Endothelial cell of umbilical vein (primary cell): ENCODE data around the gene GET4. TPM values are rescaled to one million over a fixed set of nuclear protein-coding genes. Genes with fewer than 3 reads are reported as not detected.

ENCODE experiments used
- BruUV-seq: library from RNA; stranded (reverse); fragments of 400-500 nt; replicated peaks from 2 replicates; lab custom pipeline; 2021; lab: Mats Ljungman, UMichigan
- CTCF ChIA-PET: fragments of 300-600, 350-600 bp; sonication (Branson Sonifier 250); formaldehyde crosslinking; loops from one replicate; lab custom pipeline; 2021; ENCODE audit warnings: antibody characterized with exemption, inconsistent platforms; lab: Charles Lee
- POLR2A ChIA-PET: fragments of 300-600, 350-600 bp; sonication (Branson Sonifier 250); formaldehyde crosslinking; loops from one replicate; lab custom pipeline; 2021; ENCODE audit warnings: antibody characterized with exemption, inconsistent platforms; lab: Charles Lee
- DNase-seq: peaks from one replicate; pipeline ENCODE4 v3.0.0-alpha.2; 2011; ENCODE audit warnings: low read depth, low spot score
- FAIRE-seq: peaks from 2 replicates; lab custom pipeline; 2011; peaks lifted over from hg19 to GRCh38; lab: Jason Lieb, UNC
- H2AFZ ChIP-seq: 2 replicates; pipeline ENCODE4 v1.6.0; 2012; ENCODE audit warnings: low read depth, low read length, control low read depth, inconsistent platforms
- H3K27ac ChIP-seq: 2 replicates; pipeline ENCODE4 v1.5.1; 2011; ENCODE audit warnings: low read depth, mild to moderate bottlenecking, control low read depth, low read length, moderate library complexity; ENCODE audit not compliant: insufficient read depth
- H3K27me3 ChIP-seq, 2 experiments: 2 replicates each; pipeline versions ENCODE4 v1.6.0 to v1.6.1; 2011; ENCODE audit warnings: low read length in 2 of 2, mixed read lengths in 1 of 2; ENCODE audit not compliant: control insufficient read depth in 2 of 2, insufficient read depth in 2 of 2
- H3K36me3 ChIP-seq, 2 experiments: 2 replicates in 1 of 2; 3 replicates in 1 of 2; pipeline ENCODE4 v1.5.1; 2011; ENCODE audit warnings: low read length in 2 of 2, mild to moderate bottlenecking in 1 of 2, moderate library complexity in 1 of 2; ENCODE audit not compliant: control insufficient read depth in 2 of 2, insufficient read depth in 2 of 2; ENCODE audit errors: extremely low read depth in 1 of 2
- H3K4me1 ChIP-seq: 3 replicates; pipeline ENCODE4 v1.5.1; 2011; ENCODE audit warnings: mild to moderate bottlenecking, low read length; ENCODE audit not compliant: control insufficient read depth, insufficient read depth; ENCODE audit errors: extremely low read depth
- H3K4me2 ChIP-seq: 2 replicates; pipeline ENCODE4 v1.6.1; 2011; ENCODE audit warnings: low read length, control low read depth, mixed read lengths; ENCODE audit not compliant: insufficient read depth
- H3K4me3 ChIP-seq, 3 experiments: fragments of 200-600 bp in 1 of 3; sonication (generic), shearing (Covaris generic) in 1 of 3; replicated peaks in 1 of 3; 2 replicates each; pipeline ENCODE4 v1.5.1; 2011 to 2016; ENCODE audit warnings: control low read depth in 3 of 3, low read length in 3 of 3, mild to moderate bottlenecking in 2 of 3, inconsistent platforms in 1 of 3, low read depth in 1 of 3, moderate library complexity in 1 of 3; ENCODE audit not compliant: insufficient read depth in 1 of 3
- H3K79me2 ChIP-seq: 2 replicates; pipeline ENCODE4 v1.6.0; 2012; ENCODE audit warnings: low read length, inconsistent platforms; ENCODE audit not compliant: control insufficient read depth, insufficient read depth
- H3K9ac ChIP-seq: replicated peaks from 2 replicates; pipeline ENCODE3; 2011; ENCODE audit warnings: low read length, control low read depth; ENCODE audit not compliant: insufficient read depth; ENCODE audit errors: extremely low read depth
- H3K9me1 ChIP-seq: replicated peaks from 3 replicates; pipeline ENCODE4 v1.6.0; 2011; ENCODE audit warnings: mild to moderate bottlenecking, low read length; ENCODE audit not compliant: control insufficient read depth, insufficient read depth; ENCODE audit errors: extremely low read depth
- H3K9me3 ChIP-seq: replicated peaks from 2 replicates; pipeline ENCODE4 v1.5.1; 2012; ENCODE audit warnings: low read length, inconsistent platforms; ENCODE audit not compliant: control insufficient read depth, insufficient read depth
- H4K20me1 ChIP-seq: replicated peaks from 2 replicates; pipeline ENCODE3; 2011; ENCODE audit warnings: mild to moderate bottlenecking, low read length; ENCODE audit not compliant: control insufficient read depth, insufficient read depth; ENCODE audit errors: extremely low read depth
- CTCF ChIP-seq, 2 donors: IDR thresholded peaks; 1 replicate in 1 of 2; 2 replicates in 1 of 2; pipeline ENCODE4 v1.5.1; 2011; ENCODE audit warnings: low read length in 2 of 2, mild to moderate bottlenecking in 2 of 2, moderate library complexity in 2 of 2, control low read depth in 1 of 2, inconsistent platforms in 1 of 2, low read depth in 1 of 2; ENCODE audit not compliant: insufficient read depth in 1 of 2; ENCODE audit errors: extremely low read depth in 1 of 2
- EZH2 ChIP-seq: IDR thresholded peaks from 2 replicates; pipeline ENCODE4 v1.6.1; 2012; ENCODE audit warnings: borderline replicate concordance, low read depth, mild to moderate bottlenecking, moderate library complexity, low read length, inconsistent platforms; ENCODE audit not compliant: severe bottlenecking
- FOS ChIP-seq: IDR thresholded peaks from 2 replicates; pipeline ENCODE4 v1.6.1; 2011; ENCODE audit warnings: mild to moderate bottlenecking, low read length, moderate library complexity, borderline replicate concordance; ENCODE audit not compliant: insufficient read depth
- GATA2 ChIP-seq: IDR thresholded peaks from 2 replicates; pipeline ENCODE4 v1.7.0; 2011; ENCODE audit warnings: low read depth, mild to moderate bottlenecking, moderate library complexity, mixed read lengths, low read length; ENCODE audit not compliant: insufficient read length, insufficient read depth
- JUN ChIP-seq: IDR thresholded peaks from 2 replicates; pipeline ENCODE4 v1.6.1; 2011; ENCODE audit warnings: borderline replicate concordance, low read depth; ENCODE audit not compliant: insufficient read length, insufficient read depth
- MYC ChIP-seq: IDR thresholded peaks from one replicate; pipeline ENCODE4 v1.6.1; 2011; ENCODE audit warnings: mild to moderate bottlenecking, low read depth, low read length
- POLR2A ChIP-seq: IDR thresholded peaks from 2 replicates; pipeline ENCODE4 v1.6.1; 2012; ENCODE audit warnings: low read depth, mild to moderate bottlenecking, control low read depth, low read length
- POLR2AphosphoS5 ChIP-seq: IDR thresholded peaks from 2 replicates; pipeline ENCODE4 v1.6.1; 2012; ENCODE audit warnings: low read depth, mild to moderate bottlenecking, control low read depth, low read length, moderate library complexity; ENCODE audit not compliant: insufficient read depth
- dilution Hi-C: fragments of 300-500 bp; cut with MboI; formaldehyde crosslinking; loops from one replicate; pipeline ENCODE4 v1.15.0; 2019; ENCODE audit warnings: low sequenced_read_pairs; ENCODE audit not compliant: extremely low pct_ligation_motif_present
- intact Hi-C: fragments of 100-400 bp; cut with micrococcal nuclease; formaldehyde crosslinking; loops from one replicate; pipeline ENCODE4 v1.10.0; 2022
- polyA plus RNA-seq, 4 experiments: library from polyadenylated mRNA; depleted of rRNA in 3 of 4; stranded (reverse) in 3 of 4; unstranded in 1 of 4; fragments of >200 nt; gene quantifications; 2 replicates each; pipeline versions ENCODE4 v1.2.1 to v1.2.3, GENCODE V29; 2011 to 2012; ENCODE audit warnings: missing spikeins in 1 of 4
- total RNA-seq: library from RNA; stranded (reverse); gene quantifications from 2 replicates; pipeline ENCODE4 v1.2.3, GENCODE V29; 2021
- TF ChIP-seq, protein P1 (sequence below): IDR thresholded peaks from 2 replicates; pipeline ENCODE4 v1.6.1; 2011; ENCODE audit not compliant: insufficient read depth, insufficient read length

GET4 gene
- total and polyA plus RNA-seq, 2 donors (not counting 3 experiments of a cell fraction or from before 2014, with no cell fraction given): 48.4 to 58.1 TPM

- H3K4me1 ChIP-seq: no peaks in the 10 kb centered on the region
- no peak overlapping the region for H2AFZ ChIP-seq
- no peaks in the 10 kb centered on the region for H3K79me2 ChIP-seq
- H3K27me3 ChIP-seq: peaks cover 0 to 7% of the 10 kb centered on the region in 2 experiments
- H3K9me3 ChIP-seq: no peaks in the 10 kb centered on the region
- H3K9me1 ChIP-seq: no peaks in the 10 kb centered on the region
- dilution Hi-C loops (no loop called here), intact Hi-C loops (no loop called here)
- no peaks in the 10 kb centered on the region for H4K20me1 ChIP-seq
- H3K9ac ChIP-seq: no peak overlapping the region
- H3K36me3 ChIP-seq: no peaks in the 10 kb centered on the region
- DNase-seq (no peak), FAIRE-seq (no peak)
- ChIA-PET POLR2A (no interaction called here), CTCF (no interaction called here)
- TF ChIP-seq POLR2AphosphoS5 (no peak), GATA2 (no peak), CTCF (IDR thresholded peaks at IDR 0.05; ENCODE audit: extremely low read depth in 1 of 2, insufficient read depth in 1 of 2, low read depth in 1 of 2, low read length in 2 of 2) (no peak), FOS (no peak), POLR2A (no peak), EZH2 (no peak), JUN (no peak), MYC (no peak)
- TF ChIP-seq, protein P1, sequence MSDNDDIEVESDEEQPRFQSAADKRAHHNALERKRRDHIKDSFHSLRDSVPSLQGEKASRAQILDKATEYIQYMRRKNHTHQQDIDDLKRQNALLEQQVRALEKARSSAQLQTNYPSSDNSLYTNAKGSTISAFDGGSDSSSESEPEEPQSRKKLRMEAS: no peak
- BruUV-seq: no TSS peak
- no peak overlapping the region for H3K4me2 ChIP-seq
- H3K27ac ChIP-seq: no peak overlapping the region
- H3K4me3 ChIP-seq: no peak overlapping the region
These were observed 59.6 kb downstream of the GET4 start for GRCh38 chr7:935874-936385.
